ENCODE data around the gene ACY1.

DNA sequence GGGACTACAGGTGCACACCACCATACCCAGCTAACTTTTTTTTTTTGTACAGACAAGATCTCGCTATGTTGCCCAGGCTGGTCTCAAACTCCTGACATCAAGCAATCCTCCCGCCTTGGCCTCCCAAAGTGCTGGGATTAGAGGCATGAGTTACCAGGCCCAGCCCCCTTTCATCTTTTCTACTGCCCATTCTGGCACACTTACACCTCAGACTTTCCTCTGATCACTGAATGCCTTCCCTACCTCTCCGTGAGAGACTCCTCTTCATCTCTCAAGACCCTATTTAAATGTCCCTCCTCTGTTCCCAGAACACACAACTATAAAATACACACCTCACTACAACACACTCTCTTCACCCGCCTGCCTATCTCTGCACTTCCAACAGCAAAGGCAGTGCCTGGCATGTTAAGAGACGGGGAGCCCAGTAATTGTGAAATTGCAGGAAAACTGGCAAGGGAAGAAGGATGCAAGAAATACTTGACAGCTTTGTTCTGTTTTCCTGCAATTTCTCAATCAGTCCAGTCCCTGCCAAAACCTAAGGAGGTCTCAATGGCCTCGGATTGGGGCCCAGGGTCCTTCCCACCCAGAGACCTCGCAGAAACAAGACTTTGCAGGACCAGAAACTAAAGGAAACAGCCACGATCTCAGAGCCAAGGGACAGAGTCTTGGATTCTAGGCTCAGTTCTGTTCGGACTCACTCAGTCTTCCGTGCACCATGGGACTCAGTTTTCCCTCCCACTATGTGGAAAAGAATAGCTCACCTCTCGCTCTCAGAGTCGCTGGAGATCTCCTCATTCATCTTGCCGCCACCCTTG lies 42.5 kb upstream of the ACY1 start:
- TF ChIP-seq IKZF1 (conservative IDR thresholded peaks at IDR 0.05) (no peak), CREB1 (IDR thresholded peaks at IDR 0.05; ENCODE audit: low read depth) (no peak), ZZZ3 (IDR thresholded peaks at IDR 0.05; ENCODE audit: control insufficient read depth, insufficient read length, low read depth) (no peak)
- TF ChIP-seq, protein P1, sequence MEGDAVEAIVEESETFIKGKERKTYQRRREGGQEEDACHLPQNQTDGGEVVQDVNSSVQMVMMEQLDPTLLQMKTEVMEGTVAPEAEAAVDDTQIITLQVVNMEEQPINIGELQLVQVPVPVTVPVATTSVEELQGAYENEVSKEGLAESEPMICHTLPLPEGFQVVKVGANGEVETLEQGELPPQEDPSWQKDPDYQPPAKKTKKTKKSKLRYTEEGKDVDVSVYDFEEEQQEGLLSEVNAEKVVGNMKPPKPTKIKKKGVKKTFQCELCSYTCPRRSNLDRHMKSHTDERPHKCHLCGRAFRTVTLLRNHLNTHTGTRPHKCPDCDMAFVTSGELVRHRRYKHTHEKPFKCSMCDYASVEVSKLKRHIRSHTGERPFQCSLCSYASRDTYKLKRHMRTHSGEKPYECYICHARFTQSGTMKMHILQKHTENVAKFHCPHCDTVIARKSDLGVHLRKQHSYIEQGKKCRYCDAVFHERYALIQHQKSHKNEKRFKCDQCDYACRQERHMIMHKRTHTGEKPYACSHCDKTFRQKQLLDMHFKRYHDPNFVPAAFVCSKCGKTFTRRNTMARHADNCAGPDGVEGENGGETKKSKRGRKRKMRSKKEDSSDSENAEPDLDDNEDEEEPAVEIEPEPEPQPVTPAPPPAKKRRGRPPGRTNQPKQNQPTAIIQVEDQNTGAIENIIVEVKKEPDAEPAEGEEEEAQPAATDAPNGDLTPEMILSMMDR (IDR thresholded peaks at IDR 0.05 in 2 of 3, conservative IDR thresholded peaks at IDR 0.05 in 1 of 3; ENCODE audit: control insufficient read depth in 2 of 3, extremely low read depth in 1 of 3, insufficient read depth in 1 of 3, low read depth in 3 of 3, low read length in 3 of 3) = no peak
- TF ChIP-seq, protein P2, sequence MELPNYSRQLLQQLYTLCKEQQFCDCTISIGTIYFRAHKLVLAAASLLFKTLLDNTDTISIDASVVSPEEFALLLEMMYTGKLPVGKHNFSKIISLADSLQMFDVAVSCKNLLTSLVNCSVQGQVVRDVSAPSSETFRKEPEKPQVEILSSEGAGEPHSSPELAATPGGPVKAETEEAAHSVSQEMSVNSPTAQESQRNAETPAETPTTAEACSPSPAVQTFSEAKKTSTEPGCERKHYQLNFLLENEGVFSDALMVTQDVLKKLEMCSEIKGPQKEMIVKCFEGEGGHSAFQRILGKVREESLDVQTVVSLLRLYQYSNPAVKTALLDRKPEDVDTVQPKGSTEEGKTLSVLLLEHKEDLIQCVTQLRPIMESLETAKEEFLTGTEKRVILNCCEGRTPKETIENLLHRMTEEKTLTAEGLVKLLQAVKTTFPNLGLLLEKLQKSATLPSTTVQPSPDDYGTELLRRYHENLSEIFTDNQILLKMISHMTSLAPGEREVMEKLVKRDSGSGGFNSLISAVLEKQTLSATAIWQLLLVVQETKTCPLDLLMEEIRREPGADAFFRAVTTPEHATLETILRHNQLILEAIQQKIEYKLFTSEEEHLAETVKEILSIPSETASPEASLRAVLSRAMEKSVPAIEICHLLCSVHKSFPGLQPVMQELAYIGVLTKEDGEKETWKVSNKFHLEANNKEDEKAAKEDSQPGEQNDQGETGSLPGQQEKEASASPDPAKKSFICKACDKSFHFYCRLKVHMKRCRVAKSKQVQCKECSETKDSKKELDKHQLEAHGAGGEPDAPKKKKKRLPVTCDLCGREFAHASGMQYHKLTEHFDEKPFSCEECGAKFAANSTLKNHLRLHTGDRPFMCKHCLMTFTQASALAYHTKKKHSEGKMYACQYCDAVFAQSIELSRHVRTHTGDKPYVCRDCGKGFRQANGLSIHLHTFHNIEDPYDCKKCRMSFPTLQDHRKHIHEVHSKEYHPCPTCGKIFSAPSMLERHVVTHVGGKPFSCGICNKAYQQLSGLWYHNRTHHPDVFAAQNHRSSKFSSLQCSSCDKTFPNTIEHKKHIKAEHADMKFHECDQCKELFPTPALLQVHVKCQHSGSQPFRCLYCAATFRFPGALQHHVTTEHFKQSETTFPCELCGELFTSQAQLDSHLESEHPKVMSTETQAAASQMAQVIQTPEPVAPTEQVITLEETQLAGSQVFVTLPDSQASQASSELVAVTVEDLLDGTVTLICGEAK (IDR thresholded peaks at IDR 0.05; ENCODE audit: borderline replicate concordance) = no peak

Measured in GM12878 (cell line).